ENCODE measurements around the gene EBF4.

The EBF4 gene

DNA sequence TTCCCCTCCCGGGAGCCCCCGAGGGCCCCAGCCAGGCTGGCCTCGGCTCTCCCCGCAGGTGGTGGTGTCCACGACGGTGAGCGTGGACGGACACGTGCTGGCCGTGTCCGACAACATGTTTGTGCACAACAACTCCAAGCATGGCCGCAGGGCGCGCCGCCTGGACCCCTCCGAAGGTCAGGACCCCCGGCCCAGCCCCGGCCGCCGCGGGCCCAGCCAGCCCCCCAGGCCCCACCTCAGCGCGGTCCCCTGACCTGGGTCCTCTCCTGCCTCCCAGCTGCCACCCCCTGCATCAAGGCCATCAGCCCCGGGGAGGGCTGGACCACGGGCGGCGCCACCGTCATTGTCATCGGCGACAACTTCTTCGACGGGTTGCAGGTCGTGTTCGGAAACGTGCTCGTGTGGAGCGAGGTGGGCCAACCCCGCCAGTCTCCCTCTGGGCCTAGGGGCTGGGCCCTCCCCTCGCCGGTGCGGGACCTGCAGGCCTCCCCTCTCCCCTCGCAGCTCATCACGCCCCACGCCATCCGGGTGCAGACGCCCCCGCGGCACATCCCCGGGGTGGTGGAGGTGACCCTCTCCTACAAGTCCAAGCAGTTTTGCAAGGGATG lies 56.9 kb downstream of the EBF4 start:
- H4K20me1 ChIP-seq (ENCODE audit: control insufficient read depth, insufficient read depth, low read depth, low read length), result no peaks in the 10 kb centered on the region
- H3K27ac ChIP-seq (ENCODE audit: low read depth, low read length), result no peak overlapping the region
- H3K4me2 ChIP-seq (ENCODE audit: low read length), result no peak overlapping the region
- H3K4me3 ChIP-seq (ENCODE audit: low read length), result no peak overlapping the region
- no peaks in the 10 kb centered on the region for H3K36me3 ChIP-seq (ENCODE audit: control insufficient read depth, low read length)
- no peak for TF ChIP-seq EZH2phosphoT487 (IDR thresholded peaks at IDR 0.05; ENCODE audit: borderline replicate concordance, low read length)
- TF ChIP-seq, protein P1, sequence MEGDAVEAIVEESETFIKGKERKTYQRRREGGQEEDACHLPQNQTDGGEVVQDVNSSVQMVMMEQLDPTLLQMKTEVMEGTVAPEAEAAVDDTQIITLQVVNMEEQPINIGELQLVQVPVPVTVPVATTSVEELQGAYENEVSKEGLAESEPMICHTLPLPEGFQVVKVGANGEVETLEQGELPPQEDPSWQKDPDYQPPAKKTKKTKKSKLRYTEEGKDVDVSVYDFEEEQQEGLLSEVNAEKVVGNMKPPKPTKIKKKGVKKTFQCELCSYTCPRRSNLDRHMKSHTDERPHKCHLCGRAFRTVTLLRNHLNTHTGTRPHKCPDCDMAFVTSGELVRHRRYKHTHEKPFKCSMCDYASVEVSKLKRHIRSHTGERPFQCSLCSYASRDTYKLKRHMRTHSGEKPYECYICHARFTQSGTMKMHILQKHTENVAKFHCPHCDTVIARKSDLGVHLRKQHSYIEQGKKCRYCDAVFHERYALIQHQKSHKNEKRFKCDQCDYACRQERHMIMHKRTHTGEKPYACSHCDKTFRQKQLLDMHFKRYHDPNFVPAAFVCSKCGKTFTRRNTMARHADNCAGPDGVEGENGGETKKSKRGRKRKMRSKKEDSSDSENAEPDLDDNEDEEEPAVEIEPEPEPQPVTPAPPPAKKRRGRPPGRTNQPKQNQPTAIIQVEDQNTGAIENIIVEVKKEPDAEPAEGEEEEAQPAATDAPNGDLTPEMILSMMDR (IDR thresholded peaks at IDR 0.05; ENCODE audit: low read depth, low read length, poor library complexity, severe bottlenecking), result no peak
- H3K79me2 ChIP-seq (ENCODE audit: control insufficient read depth, low read length), result no peaks in the 10 kb centered on the region
- H3K4me1 ChIP-seq (ENCODE audit: control insufficient read depth, low read length), result peaks cover 7% of the 10 kb centered on the region
- H3K9me2 ChIP-seq (replicated peaks; ENCODE audit: control insufficient read depth, low read length), result no peaks in the 10 kb centered on the region
- no peaks in the 10 kb centered on the region for H3K9me3 ChIP-seq (ENCODE audit: control insufficient read depth, insufficient read depth, low read length)
- H3F3A ChIP-seq (ENCODE audit: control insufficient read depth, insufficient read depth), result peaks cover 3% of the 10 kb centered on the region
- peaks cover 37% of the 10 kb centered on the region for H3K27me3 ChIP-seq (ENCODE audit: control insufficient read depth, low read length)

DNA sequence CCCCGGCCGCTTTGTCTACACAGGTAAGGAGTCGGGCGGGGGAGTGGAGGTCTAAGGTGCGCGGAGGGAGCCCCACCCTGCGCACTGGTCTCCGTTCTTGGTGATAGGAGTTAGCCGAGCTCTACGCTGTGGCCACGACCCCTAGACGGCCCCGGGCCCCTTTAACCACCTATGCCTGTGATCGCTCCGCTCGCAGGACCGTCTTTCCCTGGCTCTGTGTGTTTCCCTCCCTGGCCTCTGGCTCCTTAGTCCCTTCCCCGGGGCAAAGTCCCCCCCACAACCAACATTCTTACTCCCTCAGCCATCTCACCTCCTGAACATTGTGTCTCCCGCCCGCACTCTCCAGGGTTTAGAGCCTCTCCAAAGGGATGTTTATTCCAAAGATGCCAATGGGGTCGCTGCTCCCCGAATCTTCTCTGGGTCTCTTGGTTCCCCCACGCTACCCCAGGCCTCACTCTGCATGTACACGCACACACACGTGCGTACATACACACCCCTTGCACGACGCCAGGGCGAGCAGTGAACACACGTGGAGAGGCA lies 57.4 kb downstream of the EBF4 start:
- H3K4me2 ChIP-seq (ENCODE audit: low read length), result no peak overlapping the region

DNA sequence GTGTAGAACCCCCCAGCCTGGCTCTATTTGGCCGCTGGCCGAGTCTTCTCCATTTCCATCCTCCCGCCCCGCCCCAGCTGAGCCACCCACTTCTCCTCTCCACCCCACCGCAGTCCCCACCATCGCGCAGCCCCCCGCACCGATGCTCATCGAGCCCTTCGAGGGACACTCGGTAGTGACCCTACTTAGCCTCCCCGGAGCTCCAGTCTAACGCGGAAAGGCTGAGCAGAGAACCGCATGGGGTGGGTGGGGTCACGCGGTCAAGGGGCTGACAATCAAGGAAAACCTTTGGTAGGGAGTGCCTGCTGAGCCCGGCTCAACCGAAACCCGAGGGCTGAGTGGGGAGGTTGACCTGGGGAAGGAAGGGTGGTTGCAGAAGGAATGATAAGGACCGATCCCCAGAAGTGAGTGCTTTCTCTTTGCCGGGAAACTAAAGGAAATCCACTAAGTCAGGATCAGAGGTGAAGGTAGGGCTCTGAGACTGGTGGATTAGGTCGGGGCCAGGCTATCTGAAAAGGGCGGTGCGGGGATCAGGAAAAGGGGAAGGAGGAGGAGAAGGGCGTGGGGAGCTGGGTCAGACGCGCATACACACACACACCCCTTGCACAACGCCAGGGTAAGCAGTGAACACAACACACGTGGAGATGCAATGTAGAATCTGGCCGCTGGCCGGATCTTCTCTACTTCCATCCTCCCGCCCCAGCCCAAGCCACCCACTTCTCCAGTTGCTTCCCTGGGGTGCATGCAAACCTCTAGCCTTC lies 58.1 kb downstream of the EBF4 start:
- H3K27ac ChIP-seq (ENCODE audit: low read depth, low read length), result no peak overlapping the region
- H3K9me2 ChIP-seq (replicated peaks; ENCODE audit: control insufficient read depth, low read length), result no peaks in the 10 kb centered on the region
- TF ChIP-seq, protein P1 (IDR thresholded peaks at IDR 0.05; ENCODE audit: low read depth, low read length, poor library complexity, severe bottlenecking), result no peak
- TF ChIP-seq EZH2phosphoT487 (IDR thresholded peaks at IDR 0.05; ENCODE audit: borderline replicate concordance, low read length), result no peak; the same call in 1 of the 2 replicates
- H4K20me1 ChIP-seq (ENCODE audit: control insufficient read depth, insufficient read depth, low read depth, low read length), result no peaks in the 10 kb centered on the region
- H3K27me3 ChIP-seq (ENCODE audit: control insufficient read depth, low read length), result peaks cover 43% of the 10 kb centered on the region
- H3K36me3 ChIP-seq (ENCODE audit: control insufficient read depth, low read length), result no peaks in the 10 kb centered on the region
- H3K4me1 ChIP-seq (ENCODE audit: control insufficient read depth, low read length), result peaks cover 7% of the 10 kb centered on the region
- no peak overlapping the region for H3K4me3 ChIP-seq (ENCODE audit: low read length)
- H3K4me2 ChIP-seq (ENCODE audit: low read length), result no peak overlapping the region
- H3F3A ChIP-seq (ENCODE audit: control insufficient read depth, insufficient read depth), result peaks cover 3% of the 10 kb centered on the region
- no peaks in the 10 kb centered on the region for H3K9me3 ChIP-seq (ENCODE audit: control insufficient read depth, insufficient read depth, low read length)
- H3K79me2 ChIP-seq (ENCODE audit: control insufficient read depth, low read length), result no peaks in the 10 kb centered on the region

More for the DNA sequence above, 57.4 kb downstream of the EBF4 start:
- Histone ChIP-seq H3F3A (ENCODE audit: control insufficient read depth, insufficient read depth) (peaks cover 3% of the 10 kb centered on the region), H3K27me3 (ENCODE audit: control insufficient read depth, low read length) (peaks cover 40% of the 10 kb centered on the region), H3K9me3 (ENCODE audit: control insufficient read depth, insufficient read depth, low read length) (no peaks in the 10 kb centered on the region), H3K36me3 (ENCODE audit: control insufficient read depth, low read length) (no peaks in the 10 kb centered on the region), H3K79me2 (ENCODE audit: control insufficient read depth, low read length) (no peaks in the 10 kb centered on the region), H4K20me1 (ENCODE audit: control insufficient read depth, insufficient read depth, low read depth, low read length) (no peaks in the 10 kb centered on the region), H3K4me3 (ENCODE audit: low read length) (no peak overlapping the region), H3K27ac (ENCODE audit: low read depth, low read length) (no peak overlapping the region), H3K4me1 (ENCODE audit: control insufficient read depth, low read length) (peaks cover 7% of the 10 kb centered on the region), H3K9me2 (replicated peaks; ENCODE audit: control insufficient read depth, low read length) (no peaks in the 10 kb centered on the region)
- TF ChIP-seq, protein P1 (IDR thresholded peaks at IDR 0.05; ENCODE audit: low read depth, low read length, poor library complexity, severe bottlenecking), result no peak
- TF ChIP-seq EZH2phosphoT487 (IDR thresholded peaks at IDR 0.05; ENCODE audit: borderline replicate concordance, low read length), result no peak

Measured in DOHH2 (cell line).